Ureter (tissue), 1 donor: ENCODE results near the gene CHEK2. TPM values are rescaled to one million over a fixed set of nuclear protein-coding genes. Genes with fewer than 3 reads are reported as not detected.

ENCODE experiments used
- total RNA-seq: library from RNA; stranded (reverse); gene quantifications from one replicate; pipeline ENCODE4 v1.2.4, GENCODE V29; 2023
- donor health status: DM: yes; HTN: yes; CAD: no.

The CHEK2 gene
- total RNA-seq, 1 donor from 2014 or later, result 8.4 TPM

Other genes starting within 250 kb of the CHEK2 start
- gene TTC28, start 62.0 kb downstream of the CHEK2 start, total RNA-seq, result 56.8 TPM
- 17.3 TPM for gene HSCB, start 219 bp upstream of the CHEK2 start, total RNA-seq
- 12.2 TPM for gene CCDC117, start 30.9 kb upstream of the CHEK2 start, total RNA-seq
- 262 TPM for gene XBP1, start 58.7 kb upstream of the CHEK2 start, total RNA-seq
- gene ZNRF3, start 141.8 kb upstream of the CHEK2 start, total RNA-seq, result 9.6 TPM